ENCODE results near the gene SARDH.

Gene SARDH

DNA sequence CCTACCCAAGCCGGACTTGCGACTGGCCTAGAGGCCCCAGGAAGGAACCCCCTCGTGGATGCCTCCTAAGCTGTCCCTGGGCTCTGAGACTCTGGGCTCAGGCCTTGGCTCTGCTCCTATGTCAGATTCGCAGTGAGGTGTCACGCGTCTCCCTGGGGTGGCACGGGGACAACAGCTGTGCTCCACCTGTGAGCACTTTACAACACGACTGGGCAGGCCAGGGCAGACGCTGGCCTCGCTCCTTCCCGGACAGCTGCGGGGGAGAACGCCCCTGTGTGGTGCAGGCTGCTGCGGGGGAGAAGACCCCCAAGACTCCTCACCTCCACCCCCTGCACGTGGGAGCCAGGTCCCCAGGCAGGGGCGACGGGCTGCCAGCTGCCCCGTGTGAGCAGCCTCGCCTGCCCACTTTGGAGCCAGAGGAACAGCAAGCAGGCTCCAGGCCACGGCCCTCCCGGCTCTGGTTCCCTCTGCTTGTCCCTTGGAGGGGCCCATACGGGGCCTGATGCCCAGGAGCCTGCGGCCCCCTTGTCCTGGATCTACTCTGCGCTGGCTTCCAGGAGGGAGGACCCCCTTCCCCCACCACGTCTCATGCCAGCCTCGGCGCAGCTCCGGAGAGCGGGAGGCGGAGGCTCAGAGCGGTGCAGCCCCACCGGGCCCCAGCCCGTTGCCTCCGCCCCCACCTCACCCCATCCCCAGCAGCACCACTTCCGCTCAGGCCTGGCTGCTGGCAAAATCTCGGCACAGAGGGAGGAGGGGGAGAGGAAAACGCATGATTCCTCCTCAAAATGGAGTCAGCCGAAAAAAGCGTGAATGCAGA is 36.0 kb downstream of the SARDH start:
- no peak for DNase-seq (ENCODE audit: low spot score)

DNA sequence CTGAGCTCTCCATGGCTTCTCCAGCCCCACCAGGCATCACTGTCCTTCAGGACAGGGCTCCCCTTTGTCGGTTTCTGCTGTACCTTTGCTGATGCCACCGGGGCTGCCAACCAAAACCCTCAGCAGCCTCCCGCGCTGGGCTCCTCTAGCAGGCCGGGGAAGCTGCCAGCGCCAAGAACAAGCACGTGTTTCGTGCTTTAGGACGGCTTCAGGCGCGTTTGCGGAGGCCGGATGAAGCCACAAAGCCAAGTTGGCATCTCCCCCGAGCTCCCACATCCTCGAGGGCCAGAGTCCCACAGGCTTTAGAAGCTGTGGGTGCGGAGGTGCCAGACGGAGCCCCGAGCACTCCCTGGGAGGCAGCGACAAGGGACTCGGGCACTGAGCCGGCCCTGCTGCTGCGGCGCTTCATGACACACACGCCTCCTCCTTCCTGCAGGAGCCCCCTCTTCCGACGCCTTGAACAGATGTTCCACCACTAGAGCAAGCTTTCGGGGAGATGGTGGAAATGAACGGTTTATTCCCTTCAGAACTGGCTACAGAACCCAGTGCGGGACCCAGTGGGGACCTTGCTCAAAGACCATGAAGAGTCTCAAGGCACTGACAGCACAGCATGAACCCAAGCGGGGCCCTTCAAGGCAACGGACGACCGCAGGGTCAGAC is 36.7 kb downstream of the SARDH start:
- DNase-seq (ENCODE audit: low spot score), result no peak

DNA sequence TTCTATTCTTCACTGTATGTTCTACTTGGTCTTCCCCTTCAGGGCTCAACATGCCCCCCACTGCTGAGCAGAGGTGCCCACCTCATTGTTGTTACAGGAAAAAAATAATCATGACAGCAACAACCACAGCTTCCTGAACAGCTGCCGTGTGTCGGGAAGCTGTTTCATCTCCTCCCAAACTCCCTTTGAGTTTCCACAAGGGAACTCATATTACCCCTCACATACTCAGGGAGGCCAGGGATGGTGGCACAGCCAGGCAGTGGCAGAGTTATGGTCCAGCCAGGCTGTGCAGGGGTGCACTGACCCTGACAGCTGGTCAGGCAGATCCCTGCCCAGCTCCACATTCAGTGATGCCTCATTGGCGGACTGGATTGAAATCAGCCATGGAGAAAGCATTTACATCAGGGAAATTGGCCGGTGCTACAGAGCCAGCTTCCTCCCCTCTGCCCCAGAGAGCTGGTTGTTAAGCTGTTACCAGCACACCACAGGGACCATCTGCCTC is 37.3 kb downstream of the SARDH start:
- no peak for DNase-seq (ENCODE audit: low spot score)

DNA sequence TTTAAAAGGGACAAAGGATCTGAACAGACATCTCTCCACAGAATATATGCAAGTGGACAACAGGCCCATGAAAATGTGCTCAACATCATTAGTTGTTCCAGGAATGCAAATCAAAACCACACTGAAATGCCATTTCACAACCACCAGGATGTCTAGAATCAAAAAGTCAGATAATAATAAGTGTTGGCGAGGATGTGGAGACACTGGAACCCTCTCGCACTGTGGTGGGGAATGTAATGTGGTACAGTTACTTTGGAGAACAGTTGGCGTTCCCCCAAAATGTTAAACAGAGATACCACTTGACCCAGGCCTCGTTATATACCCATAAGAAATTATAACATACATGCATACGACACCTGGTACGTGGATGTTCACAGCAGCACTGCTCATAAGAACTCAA is 38.6 kb downstream of the SARDH start:
- no peak for DNase-seq (ENCODE audit: low spot score)

DNA sequence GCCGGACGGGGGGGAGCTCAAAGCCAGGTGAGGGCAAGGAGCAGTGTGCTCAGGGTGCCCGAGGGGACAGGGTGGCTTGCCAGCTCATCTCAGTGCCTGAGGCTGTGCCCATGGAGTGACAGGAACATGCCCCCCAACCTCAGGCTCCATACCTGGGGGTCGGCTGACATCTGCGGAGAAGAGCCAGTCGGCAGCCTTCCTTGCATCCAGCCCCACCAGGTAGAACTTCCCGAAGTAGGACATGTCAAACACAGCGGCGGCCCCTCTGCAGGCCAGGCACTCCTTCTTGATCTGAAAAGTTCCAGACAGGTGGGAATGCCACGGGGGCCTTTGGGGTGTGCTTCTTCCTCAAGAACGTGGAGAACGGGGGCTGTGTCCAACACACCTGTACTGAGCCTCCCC is 42.1 kb downstream of the SARDH start:
- DNase-seq (ENCODE audit: low spot score), result no peak

DNA sequence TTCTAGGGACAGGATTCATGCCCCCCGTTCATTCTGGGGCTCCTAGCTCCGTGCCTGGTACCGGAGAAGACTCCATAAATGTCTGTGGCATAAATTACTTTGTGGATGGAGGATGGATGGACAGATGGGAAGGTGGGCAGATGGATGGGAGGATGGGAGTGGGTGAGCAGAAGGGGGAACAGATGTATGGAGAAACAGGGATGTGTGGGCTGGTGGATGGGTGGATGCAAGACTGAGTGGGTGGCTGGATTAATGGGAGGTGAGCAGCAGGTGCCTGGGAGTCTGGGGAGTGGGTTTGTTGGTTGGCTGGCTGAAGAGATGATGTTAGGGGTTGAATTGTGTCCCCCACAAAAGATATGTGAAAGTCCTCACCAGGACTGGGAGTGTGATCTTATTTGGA is 43.5 kb downstream of the SARDH start:
- no peak for DNase-seq (ENCODE audit: low spot score)

DNA sequence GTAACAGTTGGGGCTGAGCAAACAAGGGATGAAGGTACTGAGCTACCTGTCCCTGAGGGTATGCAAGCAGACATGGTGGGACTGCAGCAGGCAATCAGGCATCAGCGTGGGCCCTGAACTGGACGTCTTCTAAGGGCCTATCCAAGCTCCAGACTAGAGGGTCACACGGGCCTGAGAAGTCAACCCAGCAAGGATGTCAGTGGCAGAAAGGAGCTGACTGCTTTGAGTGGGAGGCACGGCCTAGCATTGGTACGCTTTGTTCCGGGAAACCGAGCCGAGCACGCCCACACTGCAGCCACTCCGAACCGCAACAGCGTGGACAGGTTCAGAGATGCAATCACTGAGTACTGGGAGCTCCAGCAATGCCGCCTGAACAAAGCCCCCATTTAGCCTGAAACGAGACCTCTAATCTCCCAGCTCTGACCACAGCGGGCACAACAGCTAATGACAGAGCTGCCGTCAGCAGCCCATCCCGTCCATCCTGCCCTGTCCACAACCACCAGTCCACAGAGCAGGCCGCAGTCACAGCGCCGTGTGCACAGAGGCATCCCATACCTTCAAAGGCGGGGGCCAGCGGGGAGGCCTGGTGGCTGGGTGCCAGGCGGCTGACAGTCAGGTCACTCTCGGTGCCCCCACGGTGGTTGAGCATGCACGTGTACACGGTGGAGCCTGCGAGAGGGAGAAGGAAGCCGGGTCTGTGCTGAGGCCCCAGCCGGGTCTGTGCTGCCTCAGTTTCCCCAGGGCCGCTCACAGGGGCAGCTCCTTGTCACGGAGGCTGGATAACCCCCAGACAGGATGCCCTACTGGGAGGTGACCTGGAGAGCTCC is 44.2 kb downstream of the SARDH start:
- no peak for DNase-seq (ENCODE audit: low spot score)

DNA sequence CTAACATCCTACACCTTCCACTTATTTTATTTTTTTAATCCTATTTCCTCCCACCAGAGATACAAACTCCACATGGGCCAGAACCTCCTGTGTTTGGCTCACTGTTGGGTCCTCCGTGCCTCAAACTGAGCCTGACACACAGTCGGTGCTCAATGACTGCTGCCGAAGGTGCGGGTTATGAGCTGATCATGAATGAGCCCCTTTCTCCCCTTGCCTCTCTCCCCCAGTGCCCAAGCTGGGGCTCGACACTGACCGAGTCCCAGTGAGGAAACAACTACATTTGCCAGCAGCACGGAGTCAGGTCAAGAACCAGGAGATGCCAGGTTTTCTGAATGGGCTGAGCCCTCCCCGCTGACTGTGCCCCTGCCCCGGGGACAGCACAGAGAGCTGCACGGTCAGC is 45.0 kb downstream of the SARDH start:
- no peak for DNase-seq (ENCODE audit: low spot score)

DNA sequence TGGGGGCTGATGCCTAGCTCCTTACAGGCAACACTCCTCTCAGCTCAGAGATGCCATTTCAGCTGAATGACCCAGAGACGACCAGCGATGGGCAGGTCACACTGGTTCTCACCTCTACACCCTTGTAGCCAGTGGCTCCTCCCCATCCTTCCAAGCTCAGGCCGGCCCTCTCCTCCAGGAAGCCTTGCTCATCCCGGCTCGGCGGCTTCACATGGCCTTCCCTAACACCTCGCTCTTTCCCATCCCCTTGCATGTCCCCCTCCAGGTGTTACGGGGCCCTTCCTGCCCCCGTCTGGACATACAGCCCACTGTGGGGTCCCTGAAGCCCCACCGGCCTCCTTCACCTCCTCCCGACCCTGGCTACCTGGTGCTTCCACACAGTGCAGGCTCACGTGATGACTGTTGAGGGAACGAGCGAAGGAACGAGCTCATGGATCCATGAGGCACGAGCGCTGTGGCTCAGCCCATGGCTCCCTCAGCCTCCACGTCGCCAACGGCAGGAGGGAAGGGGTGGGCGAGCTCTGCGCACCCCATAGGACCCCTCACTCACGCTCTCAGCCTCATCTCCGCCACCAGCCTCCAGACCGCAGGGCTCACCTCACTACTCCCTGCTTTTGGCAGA is 45.7 kb downstream of the SARDH start:
- DNase-seq (ENCODE audit: low spot score), result no peak

DNA sequence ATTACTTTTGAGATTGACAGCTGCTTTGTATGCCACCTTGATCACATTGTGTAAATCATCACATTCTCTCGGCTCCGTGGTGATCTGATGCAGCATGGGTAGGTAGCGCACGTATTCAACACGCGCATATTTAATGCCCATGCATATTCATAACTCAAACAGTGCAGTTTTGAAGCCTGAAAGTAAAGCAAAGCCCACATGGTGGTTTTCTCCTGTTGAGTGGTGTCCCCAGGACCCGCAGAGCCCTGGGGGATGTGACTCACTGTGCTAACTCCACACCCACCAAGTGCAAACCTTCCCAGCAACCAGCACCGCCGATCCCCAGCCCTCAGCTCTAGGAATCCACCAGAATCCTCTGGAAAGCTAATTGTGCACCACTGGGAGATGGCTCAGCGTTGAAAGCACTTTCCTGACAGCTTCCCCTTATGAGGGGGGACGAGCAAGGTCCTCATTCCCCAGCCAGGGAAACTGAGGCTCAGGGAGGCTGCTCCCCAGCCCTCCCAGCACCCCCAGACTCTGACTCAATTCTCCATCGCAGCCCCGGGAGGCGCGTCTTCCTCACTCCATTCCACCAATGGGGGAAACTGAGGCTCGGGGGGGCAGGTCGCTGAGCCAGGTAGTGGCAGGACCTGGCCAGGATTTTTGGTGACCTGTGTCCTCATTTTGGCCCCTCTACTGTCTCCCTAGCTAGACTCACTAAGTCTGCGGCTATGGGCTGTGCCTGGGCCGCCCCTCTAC is 46.4 kb downstream of the SARDH start:
- no peak for DNase-seq (ENCODE audit: low spot score)

DNA sequence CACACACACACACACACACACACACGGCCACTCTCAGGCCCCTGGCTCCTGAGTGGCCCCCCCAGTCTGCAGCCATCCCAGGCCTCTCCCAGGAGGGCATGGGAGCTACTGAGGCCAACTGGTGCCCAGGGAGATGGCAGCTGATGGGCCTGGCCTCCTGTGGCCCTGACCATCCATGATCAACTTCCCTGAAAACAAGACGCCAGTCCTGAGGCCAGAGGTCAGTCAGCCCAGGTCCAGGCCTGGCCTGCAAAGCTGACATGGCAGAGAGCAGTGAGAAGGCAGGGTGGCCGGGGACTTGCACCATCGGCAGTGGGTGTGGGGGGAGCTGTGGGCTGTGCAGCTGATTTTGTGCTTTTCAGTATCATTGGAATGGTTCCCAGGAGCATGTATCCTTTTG is 47.0 kb downstream of the SARDH start:
- DNase-seq (ENCODE audit: low spot score), result no peak

DNA sequence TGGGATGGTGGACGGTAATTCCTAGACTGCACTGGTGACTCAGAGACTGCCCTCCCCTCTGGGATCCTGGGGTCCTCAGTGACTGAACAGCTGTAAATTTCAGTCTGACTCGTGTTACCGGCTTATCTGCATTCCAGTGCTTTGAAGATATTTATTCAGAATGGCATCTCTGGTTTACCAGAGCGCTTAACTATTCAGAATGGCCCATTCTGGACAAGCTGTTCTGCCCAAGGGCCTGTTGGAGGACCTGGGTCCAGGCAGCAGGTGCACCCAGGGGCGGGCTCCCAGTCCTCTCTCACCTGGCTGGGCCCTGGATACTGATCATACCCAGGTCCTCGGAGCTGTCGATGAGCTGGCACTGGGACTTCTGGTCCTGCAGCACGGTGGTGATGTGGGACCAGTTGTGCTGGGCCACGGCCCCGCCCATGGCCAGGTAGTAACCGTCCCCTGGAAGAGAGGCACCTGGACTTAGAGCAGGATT is 48.0 kb downstream of the SARDH start:
- DNase-seq (ENCODE audit: low spot score), result no peak

DNA sequence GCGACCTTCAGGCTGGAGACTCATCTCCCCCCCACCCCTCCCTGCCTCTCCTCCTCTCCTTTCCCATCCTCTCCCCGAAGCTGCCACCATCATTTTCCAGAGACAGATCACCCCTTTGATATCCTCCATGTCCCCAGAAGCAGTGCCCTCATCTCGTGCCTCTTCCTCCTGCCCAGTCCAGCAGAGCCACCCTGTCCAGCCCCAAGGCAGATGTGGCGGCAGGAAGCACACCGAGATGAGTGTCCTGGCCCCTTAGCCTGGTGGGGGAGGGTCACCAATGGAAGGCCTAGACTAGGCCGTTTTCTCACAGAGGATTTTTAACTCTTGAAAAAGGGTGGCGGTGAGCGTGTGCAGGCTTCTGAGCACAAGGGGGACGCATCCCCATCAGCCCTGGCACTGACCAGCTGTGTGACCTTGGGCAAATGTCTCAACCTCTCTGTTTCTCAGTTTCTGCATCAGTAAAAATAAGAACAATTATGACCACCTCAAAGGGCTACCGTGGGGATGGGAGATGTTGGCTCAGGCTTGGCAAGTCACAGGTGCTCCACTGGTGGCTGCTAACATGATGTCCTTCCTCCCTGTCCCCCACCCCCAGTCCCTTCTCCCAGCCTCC is 48.9 kb downstream of the SARDH start:
- DNase-seq (ENCODE audit: low spot score), result no peak

DNA sequence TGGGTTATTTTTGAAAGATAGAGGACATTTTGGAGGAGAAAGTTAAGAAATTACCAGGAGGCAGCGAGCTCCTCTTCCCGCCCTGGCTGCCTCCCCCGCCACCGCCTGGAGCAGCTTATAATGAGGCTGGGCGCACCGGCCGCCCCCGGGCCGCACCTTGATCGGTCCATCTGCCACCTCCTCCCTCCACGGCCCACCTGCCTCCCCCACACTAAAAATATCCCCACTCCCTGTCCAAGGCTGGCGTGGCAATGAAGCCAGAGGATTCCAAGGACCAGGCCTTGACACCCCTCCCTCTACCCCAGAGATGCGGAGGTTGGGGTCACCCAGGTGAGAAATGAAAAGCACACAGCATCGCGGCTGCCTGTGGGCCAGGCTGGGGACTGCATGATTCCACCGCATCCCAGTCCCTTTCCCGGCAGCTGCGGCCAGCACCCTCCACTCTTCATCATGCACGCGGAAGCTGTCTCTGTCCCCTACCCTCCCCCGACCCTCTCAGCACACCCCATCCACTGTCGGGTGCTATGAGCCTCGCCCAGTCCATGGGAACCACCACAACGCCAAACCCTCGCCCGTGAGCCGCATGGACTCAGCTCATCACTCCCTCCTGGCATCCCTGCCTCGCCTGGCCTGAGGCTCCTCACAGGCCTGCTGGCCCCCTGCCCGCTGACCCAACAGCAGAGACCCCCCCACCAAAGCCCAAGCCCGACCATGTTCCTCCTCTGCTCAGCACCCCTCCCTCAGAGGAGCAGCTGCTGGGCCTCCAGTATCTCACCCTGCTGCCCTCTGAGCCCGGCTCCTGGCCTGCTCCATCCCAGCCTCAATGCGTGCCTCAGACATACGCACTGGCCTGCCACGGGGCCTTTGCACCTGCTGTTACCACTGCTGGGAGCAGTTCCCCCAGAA is 50.0 kb downstream of the SARDH start:
- no peak for DNase-seq (ENCODE audit: low spot score)

DNA sequence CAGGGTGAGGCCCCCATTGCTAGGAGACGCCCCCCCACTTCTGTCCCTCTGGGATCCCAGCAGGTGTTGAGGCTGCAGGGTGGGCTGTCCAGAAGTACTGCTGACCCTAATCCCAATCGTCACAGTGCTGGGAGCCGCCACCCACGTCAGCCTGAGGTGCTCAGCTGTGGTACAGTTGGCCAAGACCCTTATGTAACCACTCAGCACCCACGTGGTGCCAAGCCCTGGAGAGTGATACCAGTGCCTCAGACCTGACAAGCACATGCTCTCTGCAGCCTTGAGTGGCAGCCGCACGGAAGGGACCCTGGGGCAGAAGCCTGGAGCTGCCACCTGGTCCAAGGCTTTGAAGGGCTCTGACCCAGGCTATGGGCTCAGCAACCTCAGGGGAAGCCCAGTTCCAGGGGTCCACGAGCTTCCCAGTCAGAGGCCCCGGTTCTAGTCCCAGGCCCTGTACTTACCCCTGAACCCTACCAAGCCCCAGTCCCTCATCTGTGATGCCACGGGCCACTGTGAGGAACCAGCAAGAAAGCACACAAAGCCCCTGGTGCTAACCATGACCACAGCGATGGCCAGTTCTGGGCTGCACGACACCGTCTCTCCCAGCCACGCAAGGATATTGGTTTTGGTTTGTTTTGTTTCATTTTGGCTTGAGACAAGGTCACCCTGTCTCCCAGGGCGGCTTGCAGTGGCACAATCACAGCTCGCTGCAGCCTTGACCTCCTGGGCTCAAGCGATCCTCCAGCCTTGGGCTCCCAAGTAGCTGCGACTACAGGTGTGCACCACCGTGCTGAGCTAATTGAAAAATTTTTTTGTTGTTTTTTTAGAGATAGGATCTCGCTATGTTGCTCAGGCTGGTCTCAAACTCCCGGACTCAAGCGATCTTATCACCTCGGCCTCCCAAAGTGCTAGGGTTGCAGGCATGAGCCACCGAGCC is 51.2 kb downstream of the SARDH start:
- DNase-seq (ENCODE audit: low spot score), result no peak

DNA sequence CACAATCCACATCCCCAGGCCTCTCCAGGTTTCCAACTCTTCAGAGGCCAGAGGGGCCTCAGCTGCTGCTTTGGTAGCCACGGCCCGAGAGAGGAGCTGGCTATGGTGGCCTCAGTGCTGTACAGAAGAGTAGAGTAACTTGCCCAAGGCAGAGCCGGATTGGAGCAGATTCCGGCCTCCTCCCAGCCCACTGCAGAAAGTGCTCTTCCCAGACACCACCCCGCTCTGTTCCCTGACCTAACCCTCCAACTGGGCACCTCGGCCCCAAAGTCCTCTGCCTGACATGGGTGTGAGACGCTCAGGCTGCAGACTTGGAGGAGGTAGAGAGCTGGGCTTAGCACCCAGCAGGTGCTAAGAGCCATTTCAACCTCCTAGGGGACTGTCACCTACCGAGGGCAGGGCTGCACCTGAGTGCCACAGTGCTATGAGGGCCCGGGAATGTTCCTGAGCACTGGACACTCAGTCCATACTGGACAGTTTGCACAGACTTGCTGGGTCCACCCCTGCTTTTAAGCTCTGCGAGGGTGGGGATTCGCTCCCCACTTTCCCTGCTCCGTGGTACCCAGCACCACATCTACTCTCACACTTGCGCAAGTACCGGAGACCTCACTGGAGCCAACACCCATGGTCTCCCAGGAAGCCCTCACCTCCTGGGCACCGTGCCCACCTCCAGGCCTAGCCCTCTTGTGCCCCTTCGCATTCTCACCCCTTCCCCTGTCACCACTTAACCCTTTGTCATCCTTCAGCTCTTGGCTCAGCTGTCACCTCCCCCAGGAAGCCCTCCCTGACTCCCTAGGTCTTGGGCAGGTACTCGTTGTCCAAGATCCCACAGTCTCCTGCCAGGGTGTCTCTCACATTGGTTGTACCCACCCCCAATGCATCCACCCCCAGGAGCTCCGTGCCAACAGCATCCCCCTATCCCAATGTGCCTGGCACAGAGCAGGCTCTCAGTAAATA is 52.2 kb downstream of the SARDH start:
- no peak for DNase-seq (ENCODE audit: low spot score)

DNA sequence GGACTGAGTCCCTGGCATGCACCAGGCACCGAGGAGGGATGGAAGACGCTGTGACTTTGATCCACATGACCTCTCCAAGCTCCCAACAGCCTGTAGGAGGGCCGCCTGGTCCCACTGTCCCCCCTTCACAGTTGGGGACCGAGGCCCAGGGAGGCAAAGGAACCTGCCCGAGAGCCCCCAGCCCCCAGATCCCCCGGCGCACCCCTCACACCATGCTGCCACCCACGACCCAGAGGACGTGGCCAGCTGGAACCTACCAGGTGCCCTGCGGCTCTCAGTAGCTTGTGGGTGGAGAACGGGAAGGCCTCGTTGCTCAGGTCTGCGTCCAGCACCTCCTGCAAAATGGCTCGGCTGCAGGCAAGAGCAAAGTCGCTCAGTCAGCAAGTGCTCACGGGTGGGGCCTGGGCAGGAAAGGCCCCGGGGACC is 53.2 kb downstream of the SARDH start:
- DNase-seq (ENCODE audit: low spot score), result no peak

All from COLO829 (cell line).